HG03342 (cell line): Measurements from ENCODE around the gene SERPINE3.

ENCODE experiments used
- ATAC-seq: cut with Tn5 transposase; IDR thresholded peaks from one replicate; pipeline ENCODE4 v1.9.1; 2021; ENCODE audit warnings: mild to moderate bottlenecking, moderate library complexity; ENCODE audit not compliant: unreplicated experiment

Gene SERPINE3

DNA sequence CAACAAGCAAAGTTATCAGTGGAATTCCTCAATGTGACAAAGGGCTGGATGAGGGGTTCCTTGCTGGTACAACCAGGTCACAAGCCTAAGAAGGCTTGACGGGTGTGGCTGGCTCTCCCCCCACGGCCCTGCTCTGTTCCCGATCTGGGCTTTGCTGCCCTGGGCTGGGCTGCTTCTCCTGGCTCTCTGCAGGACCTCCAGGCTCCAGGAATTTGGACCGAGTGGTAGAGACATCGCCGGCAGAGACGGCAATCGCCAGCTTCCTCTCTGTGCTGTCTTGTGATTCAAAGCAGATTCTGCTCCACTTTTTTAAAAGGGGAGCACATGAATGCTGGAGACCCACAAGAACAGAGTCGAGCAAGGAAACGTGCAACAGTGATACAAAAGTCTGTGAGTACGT, at the start of gene SERPINE3:
Gene SERPINE3, plus strand, starts transcription at position 338 of the 400 bp plus-strand sequence. CDS start 1,401 bp downstream, outside the sequence.
- no peak for ATAC-seq

DNA sequence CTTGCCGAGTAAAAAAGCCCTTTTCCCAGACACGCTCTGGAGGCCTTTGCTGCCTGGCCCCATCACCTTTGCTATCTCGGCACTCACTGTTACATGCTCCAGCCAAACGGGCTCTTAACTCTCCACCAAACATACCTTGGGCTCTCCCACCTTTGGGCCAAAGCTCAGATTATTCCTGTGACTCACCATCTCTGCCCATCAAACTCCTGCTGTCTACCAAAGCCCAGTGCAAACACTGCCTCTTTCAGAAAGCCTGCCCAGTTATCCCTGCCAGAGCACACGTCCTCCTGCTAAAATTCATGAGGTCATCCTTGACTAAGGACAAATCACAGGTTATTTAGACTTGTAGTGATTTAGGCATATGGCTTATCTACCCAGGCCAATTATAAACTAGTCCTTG, 48.1 kb upstream of the SERPINE3 start:
- ATAC-seq = no peak

DNA sequence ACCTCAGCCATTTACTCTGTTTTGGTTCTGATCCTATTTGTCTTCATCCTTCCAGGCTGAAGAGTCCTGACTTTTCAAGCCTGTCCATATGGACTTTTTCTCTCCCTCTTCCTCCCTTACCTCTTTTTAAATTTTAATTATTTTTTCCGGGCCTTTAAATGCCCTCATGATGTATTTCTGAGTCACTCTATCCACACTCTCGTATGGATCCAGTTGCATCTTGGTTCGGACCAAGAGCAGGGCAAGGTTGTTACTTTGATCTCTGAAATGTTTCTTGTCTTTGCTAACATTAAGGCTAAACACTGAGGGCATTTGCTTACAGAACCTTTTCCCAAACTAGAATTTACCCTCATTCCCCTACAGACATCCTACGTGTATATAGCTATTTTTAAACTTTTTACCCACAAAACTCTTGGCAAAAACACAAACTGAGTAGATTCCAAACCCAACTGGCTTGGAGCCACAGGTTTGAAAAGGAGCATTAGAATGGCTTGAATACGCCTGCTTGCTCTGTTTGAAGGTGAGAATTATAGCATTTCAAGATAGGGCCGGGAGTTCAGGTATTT, 47.4 kb upstream of the SERPINE3 start:
- no peak for ATAC-seq

DNA sequence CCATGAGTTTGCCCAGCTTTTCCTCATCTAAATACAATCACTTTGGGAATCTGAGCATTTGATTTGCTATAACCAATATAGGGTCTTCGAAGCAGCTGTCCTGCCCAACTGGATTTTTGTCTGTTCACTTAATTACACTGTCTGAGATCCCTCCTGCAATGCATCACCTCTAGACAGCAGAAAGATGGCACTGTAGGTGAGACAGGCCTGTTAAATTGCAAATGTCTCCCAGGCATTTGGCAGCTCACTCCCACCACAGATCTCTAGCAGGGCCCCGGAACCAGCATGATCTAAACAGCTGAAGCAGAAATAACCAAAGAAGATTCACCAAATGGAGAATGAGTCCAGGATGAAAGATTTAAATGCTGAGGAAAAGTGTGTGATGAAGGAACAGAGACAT, 41.9 kb upstream of the SERPINE3 start:
- no peak for ATAC-seq

DNA sequence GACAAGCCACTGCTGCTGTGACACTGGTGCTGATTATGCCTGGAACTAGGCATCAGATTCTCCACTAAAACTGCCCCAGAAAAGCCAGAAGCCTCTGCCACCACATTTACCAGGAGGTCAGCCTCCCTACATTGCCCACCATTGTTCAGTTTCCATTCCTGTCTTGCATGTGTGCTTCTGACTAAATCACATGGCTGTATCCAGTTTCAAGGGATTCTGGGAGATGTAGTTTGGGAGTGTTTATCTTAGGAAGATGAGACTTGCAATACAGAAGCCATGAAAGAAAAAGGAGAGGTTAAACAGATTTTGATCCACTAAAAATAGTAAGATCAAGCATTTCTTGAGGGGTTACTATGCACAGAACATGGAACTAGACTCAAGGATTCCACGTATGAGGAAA, 40.7 kb upstream of the SERPINE3 start:
- ATAC-seq = no peak

DNA sequence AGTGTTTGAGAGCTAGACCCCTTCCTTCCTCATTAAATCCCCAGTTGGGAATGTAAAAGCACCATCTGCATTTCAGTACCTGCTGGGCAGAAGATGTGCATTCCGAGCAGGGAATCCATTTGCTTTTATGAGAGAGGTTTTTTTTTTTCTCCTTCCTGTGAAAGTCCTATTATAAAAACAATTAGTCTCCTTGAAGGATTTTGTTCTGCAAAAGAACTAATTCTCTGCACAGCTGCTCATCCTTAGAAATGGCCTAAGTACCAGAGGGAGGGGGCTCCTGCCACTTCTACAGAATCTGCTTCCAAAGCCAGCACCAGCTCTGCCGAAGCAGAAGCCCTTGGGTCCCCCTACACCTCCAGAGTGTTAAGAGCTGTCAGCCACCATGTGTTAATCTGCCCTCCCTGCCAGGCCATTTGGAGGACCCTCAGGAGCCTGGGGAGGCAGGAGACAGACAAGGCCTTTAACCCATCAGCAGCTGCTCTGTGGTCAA, 36.4 kb upstream of the SERPINE3 start:
- no peak for ATAC-seq

DNA sequence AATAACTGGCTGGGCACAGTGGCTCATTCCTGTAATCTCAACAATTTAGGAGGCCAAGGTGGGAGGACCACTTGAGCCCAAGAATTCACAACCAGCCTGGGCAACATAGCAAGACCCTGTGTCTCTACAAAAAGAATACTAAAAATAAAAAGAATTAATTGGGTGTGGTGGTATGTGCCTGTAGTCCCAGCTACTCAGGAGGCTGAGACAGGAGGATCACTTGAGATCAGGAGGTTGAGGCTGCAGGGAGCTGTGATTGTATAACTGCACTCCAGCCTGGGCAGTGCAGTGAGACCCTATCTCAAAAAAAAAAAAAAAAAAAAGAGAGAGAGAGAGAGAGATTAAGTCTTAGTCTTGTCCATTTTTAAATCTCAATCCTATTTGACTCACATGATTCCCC, 35.6 kb upstream of the SERPINE3 start:
- no peak for ATAC-seq

DNA sequence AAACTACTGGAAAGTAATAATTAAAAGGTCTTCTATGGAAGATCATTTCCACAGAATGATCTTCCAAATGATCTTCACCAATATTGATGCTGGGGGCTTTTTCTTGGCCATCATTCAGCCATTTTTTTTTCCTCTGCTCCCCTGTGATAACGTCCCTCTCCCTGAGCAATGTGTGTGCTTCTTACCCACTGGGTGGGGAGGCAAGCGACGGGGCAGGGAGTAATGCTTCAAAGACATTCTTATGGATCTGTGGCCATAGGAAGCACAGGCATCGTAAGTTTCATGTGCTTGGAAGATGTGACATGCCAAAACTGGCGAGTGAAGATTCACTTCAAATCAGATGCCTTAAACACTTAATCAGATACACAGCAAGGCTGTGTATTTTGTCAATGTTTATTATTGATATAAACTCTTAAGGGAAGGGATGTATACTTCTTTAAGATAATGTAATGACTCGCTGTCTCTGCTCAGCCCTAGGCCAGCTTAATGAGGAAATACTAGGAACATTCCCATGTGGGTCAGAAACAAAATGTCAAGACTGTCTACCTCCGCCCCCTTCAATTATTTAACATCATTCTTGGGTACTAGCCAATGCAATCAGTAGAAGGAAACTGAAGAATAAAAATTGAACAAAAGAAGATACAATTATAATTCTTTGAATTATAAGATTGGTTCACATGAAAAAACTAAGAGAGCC, 34.1 kb upstream of the SERPINE3 start:
- ATAC-seq = no peak

DNA sequence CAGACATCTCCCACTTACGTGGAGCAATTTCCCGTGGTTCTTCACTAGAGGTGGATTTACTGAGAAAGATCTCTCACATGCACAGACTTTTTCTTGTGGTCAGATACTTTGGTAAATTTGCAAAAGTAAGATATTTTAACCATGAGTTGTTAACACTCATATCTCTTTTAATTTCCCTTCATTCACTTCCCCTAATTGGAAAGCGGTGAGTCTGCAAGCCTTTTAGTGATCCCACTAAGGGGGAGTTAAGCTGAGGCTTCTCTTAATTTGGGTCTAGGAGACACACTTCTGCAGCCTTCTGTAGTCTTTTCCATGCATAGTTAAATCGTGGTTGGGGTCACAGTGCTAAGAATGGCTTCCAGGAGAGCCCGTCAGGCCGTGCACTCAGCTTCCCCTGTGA, 30.7 kb upstream of the SERPINE3 start:
- ATAC-seq = no peak

DNA sequence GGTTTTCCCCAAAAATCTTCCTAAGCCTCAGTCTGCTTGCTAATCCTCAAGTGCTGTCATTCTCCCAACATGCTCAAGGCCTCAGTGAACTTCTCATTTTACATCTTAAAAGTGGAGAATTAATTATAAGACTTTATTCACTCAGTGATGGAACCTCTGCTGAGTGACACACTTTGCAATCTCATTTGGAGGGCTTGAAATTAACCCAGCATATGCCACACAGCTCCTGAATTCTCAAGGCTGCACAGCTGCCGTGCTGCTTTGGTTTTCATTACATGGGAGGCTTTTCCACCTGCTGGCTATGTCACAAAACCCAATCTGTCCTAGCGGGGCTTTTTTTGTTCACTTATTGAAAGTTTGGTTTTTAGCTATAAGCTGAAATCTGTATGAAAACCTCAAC, 28.3 kb upstream of the SERPINE3 start:
- no peak for ATAC-seq

DNA sequence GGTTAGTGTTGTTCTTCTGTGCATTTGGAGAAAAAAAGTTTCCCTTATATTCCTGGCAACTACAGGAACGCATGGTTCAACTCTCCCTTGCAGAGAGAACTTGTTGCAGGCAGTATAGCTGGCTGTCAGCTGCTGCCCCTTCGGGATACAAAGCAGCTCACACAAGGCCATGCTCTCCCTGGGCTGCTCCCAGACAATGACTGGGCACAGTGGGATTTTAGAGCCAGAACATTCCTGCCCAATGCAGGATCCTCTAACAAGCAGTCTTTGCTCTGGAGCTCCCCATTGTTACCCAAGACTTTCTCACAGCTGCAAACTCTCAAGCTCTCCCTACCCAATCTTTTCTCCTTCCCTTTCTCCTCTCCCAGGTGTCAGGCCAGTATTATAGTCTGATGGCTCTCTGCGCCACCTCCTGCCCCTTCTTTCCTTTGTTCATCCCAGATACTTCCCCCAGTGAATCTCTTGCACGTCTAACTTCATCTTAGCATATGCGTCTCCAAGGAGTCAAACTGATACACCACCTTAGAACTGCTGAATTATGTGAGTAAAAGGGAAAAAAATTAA, 27.5 kb upstream of the SERPINE3 start:
- ATAC-seq = no peak

DNA sequence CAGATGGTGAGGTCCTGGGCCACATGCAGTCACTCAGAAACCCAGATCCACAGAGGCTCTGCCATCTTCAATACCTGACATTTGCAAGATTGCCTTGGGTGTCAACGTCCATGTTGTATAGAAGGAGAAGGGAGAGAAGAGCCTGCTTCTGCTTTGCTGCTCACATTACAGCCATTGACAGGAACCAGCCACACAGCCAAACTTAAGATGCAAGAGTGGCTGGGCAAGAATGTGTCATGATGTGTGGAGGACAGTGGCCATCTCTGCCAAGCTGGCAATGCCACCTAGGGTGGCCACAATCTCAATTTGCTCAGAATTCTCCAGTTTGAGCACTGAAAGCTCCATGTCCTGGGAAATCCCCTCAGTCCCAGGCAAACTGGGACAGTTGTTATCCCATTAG, 25.9 kb upstream of the SERPINE3 start:
- no peak for ATAC-seq

DNA sequence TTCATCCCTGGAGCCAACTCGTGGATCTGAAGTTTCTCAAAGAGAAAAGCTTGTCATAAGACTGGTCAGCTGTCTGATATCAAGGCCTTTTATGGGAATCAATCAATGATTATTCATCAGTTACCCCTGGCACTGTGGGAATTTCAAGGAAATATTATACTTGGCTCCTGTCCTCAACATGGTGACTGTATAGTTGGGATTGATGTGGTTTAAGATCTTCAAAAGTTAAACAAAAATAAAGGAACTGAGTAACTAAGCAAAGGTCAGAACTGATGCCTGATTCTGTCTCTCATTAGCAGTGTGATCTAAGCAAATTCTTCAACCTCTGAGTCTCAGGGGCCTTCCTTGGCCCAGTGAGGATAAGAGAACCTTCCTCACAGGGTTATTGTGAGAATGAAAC, 22.2 kb upstream of the SERPINE3 start:
- ATAC-seq = no peak

DNA sequence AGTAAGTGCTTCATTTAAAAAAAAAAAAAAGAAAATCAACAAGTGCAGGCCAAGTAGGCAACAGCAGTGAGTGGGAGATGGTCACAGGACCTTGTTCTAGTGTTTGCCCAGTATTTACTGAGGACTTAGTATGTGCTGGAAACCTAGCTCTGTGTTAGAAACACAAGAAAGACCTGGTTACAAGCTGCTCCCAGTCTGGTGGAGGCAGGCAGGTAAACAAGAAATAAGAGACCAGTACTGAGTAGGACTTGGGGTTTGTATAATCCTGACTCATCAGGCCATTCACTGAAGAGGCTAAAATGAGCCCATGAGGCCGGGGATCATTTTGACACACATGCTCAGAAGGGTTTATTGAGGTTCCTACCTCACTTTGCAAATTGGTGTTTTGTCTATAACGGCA, 21.5 kb upstream of the SERPINE3 start:
- ATAC-seq = no peak

DNA sequence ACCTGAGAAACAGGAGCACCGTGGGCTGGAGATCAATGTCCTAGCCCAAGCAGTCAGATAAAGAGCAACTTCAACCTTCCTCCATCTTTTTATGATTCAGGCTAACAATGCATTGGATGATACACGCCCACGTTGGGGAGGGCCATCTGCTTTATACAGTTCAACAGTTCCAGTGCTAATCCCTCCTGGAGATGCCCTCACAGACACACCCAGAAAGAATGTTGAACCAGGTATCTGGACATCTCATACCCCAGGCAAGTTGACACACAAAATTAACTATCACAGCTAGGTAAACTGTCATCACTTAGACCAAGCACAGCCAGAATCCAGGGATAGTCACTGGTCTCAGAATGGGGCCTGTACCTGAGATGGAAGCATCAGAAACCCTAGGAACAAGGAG, 20.6 kb upstream of the SERPINE3 start:
- no peak for ATAC-seq

DNA sequence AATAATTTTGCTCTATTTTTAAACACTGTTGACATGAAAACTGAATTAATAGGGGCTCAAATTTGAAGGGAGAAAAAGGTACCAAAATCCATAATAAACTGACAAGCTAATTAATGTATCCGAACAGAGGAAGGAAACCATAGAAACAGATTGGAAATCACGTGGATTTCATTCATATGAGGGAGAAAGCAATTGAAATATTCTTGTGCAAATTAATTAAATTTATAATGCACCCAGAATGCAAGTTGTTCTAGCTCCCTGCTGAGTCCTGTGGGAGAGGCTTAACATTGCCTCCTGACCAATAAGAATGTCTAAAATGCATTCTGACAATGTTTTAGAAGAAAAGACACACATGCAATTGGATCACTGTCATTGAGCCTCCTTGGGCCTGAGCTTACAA, 17.7 kb upstream of the SERPINE3 start:
- ATAC-seq = no peak

DNA sequence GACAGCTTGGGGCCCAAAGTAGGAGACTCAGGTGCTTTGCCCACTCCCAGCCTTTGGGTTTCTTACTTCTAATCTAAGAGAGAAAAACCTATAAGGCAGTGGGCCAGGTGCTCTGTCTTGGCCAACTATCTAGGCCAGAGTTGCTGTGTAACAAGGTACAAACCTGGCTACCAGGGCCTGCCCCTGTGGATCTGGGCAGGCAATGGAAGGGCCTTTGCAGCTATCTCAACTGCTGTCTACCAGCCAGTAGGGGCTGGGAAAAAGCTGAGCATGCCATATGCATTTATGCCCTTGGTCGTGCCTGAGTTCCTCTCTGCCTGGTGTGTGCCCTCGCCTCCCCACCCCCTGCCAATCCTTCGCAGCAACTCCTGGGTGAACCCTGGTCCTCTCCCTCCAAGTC, 16.7 kb upstream of the SERPINE3 start:
- no peak for ATAC-seq

DNA sequence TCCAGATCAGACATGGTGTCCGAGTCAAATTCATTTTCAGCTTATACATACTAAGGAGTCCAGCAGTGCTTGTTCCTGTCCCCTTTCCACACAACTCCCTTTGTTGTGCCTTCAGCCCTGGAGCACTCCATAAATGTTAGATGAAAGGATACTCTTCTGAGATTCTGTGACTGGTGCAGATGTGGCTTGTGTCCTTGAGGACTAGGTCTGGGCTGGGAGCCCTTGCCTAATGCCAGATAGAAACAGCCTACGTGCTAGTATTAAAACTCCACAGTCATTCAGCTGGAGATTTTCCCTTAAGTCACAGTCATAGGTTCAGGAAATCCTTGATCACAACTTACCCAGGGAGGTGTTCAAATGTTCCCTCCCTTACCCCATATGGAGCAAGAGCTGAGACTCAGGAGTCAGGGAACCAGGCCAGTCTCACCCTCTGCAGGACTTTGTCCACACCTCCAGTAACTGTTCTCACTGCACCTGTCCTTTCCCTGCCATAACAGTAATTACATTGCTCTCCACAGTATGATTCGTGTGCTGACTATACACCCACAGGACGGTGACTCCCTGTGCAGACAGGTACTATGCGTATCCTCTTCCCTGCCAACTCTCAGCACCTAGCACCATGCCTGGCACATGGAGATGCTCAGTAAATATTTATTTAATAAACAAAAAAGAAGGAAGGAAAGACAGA, 15.5 kb upstream of the SERPINE3 start:
- ATAC-seq = no peak

DNA sequence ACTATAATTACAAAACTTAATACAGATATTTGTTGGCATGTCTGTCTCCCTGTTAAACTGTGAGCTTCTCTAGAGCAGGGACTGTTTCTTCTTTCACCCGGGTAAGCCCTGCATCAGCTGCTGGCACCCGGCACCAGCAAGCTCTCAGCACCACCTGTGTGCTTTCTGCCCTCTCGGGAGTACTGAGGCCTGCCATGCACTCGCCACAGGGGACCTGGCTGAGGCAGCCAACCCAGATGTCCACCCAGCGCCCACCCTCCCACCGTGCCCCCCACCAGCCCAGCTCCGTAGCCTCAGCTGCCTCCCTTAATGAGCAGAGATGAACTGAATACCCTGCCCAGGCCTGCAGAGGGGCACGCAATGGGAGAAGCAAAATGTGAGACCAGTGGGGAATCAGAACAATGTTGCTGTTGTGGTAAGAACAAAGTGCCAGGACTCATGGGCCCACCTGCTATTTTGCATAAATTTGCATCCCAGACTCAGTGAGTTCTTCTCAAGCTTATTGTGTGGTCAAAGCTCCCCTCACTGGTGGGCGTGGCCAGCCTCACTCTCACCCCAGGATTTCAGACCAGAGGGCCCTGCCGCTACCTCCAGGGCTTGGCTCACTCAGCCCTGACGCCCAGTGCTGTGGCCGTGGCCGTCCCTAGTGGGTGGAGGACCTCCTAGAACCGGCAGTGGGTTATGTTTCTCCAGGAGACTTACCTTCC, 14.6 kb upstream of the SERPINE3 start:
- peak; percentile 80 for ATAC-seq

DNA sequence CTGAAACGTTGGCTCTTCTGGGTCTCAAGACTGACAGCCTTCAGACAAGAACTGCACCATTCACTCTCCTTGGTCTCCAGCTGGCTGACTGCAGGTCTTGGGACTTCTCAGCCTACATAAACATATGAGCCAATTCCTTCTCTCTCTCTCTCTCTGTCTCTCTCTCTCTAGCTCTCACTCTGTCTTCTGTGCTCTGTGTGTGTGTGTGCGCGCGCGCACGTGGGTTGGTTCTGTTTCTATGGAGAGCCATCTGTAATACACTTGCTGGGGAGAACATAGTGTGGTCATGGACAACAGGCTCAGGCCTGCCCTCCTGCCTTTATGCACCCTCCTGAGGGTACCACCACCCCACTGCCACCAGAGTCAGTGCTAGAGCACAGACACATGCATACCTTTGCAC, 13.7 kb upstream of the SERPINE3 start:
- no peak for ATAC-seq

DNA sequence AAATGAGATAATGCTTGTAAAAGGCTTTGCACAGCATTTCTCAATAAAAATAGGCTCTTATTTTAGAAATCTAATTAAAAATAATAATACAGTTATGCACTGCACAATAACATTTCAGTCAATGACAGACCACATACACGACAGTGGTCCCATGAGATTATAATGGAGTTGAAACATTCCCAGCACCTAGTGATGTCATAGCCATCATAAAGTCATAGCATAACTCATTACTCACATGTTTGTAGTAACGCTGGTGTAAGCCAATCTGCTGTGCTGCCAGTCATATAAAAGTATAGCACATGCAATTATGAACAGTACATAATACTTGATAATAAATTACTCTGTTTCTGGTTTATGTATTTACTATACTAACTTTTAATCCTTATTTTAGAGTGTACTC, 12.7 kb upstream of the SERPINE3 start:
- ATAC-seq = no peak
